MM.1S (cell line): ENCODE results near the gene PRKCH.

Experiments
- DNase-seq: peaks from one replicate; pipeline ENCODE4 v3.0.0-alpha.2; 2015
- H2AFZ ChIP-seq: fragments of 300-600 bp; sonication (generic); 2 replicates; pipeline ENCODE4 v1.6.0; 2016; ENCODE audit warnings: antibody characterized with exemption, low read length
- H3F3A ChIP-seq: fragments of 300-600 bp; sonication (generic); 2 replicates; pipeline ENCODE4 v1.6.1; 2016; ENCODE audit warnings: mild to moderate bottlenecking, antibody characterized with exemption, low read length, moderate library complexity, mixed read lengths; ENCODE audit not compliant: insufficient read depth
- H3K27ac ChIP-seq: fragments of 300-600 bp; sonication (generic); 2 replicates; pipeline ENCODE4 v1.5.1; 2016; ENCODE audit warnings: mild to moderate bottlenecking, low read length
- H3K27me3 ChIP-seq: fragments of 300-600 bp; sonication (generic); replicated peaks from 2 replicates; pipeline ENCODE4 v1.6.0; 2016; ENCODE audit warnings: low read length; ENCODE audit not compliant: insufficient read depth
- H3K36me3 ChIP-seq: fragments of 300-600 bp; sonication (generic); replicated peaks from 2 replicates; pipeline ENCODE4 v1.6.1; 2016; ENCODE audit warnings: mild to moderate bottlenecking, low read length, mixed read lengths; ENCODE audit not compliant: insufficient read depth
- H3K4me1 ChIP-seq: fragments of 300-600 bp; sonication (generic); 2 replicates; pipeline ENCODE4 v1.6.1; 2016; ENCODE audit warnings: low read length, mixed read lengths
- H3K4me2 ChIP-seq: fragments of 300-600 bp; sonication (generic); 2 replicates; pipeline ENCODE4 v1.6.0; 2016; ENCODE audit warnings: low read depth, low read length
- H3K4me3 ChIP-seq: fragments of 300-600 bp; sonication (generic); 2 replicates; pipeline ENCODE4 v1.5.1; 2016; ENCODE audit warnings: low read length, mixed read lengths
- H3K79me2 ChIP-seq: fragments of 300-600 bp; sonication (generic); 2 replicates; pipeline ENCODE4 v1.6.1; 2016; ENCODE audit warnings: mixed run types, low read length, mixed read lengths
- H3K9ac ChIP-seq: fragments of 300-600 bp; sonication (generic); 2 replicates; pipeline ENCODE4 v1.6.1; 2016; ENCODE audit warnings: low read length, mixed read lengths
- H3K9me2 ChIP-seq: fragments of 300-600 bp; sonication (generic); replicated peaks from 2 replicates; pipeline ENCODE4 v1.6.1; 2016; ENCODE audit warnings: mild to moderate bottlenecking, low read length, mixed read lengths; ENCODE audit not compliant: insufficient read depth
- H3K9me3 ChIP-seq: fragments of 300-600 bp; sonication (generic); replicated peaks from 2 replicates; pipeline ENCODE4 v1.6.1; 2016; ENCODE audit warnings: mild to moderate bottlenecking, low read length, mixed read lengths; ENCODE audit not compliant: insufficient read depth
- H4K20me1 ChIP-seq: fragments of 300-600 bp; sonication (generic); 2 replicates; pipeline ENCODE4 v1.6.1; 2016; ENCODE audit warnings: mild to moderate bottlenecking, low read length, moderate library complexity, mixed read lengths; ENCODE audit not compliant: insufficient read depth
- CTCF ChIP-seq: fragments of 300-600 bp; sonication (generic); IDR thresholded peaks from 2 replicates; pipeline ENCODE4 v1.5.1; 2016; ENCODE audit warnings: antibody characterized with exemption, low read length, mixed read lengths
- EZH2 ChIP-seq: fragments of 300-600 bp; sonication (generic); optimal IDR thresholded peaks from 2 replicates; pipeline ENCODE3; 2017; ENCODE audit warnings: low read depth, mild to moderate bottlenecking, antibody characterized with exemption, low read length, mixed read lengths
- EZH2phosphoT487 ChIP-seq: fragments of 300-600 bp; sonication (generic); IDR thresholded peaks from 2 replicates; pipeline ENCODE4 v1.6.1; 2018; ENCODE audit warnings: antibody characterized with exemption, low read length

Gene PRKCH

GRCh38 chr14:61329478-61330051 lies 8.2 kb downstream of the PRKCH start:
- Histone ChIP-seq H3K4me3 (no peak overlapping the region), H3K9me2 (no peaks in the 10 kb centered on the region), H4K20me1 (no peaks in the 10 kb centered on the region), H2AFZ (no peak overlapping the region), H3K9ac (no peak overlapping the region), H3K9me3 (no peaks in the 10 kb centered on the region), H3K4me1 (no peaks in the 10 kb centered on the region), H3K4me2 (no peak overlapping the region), H3F3A (no peaks in the 10 kb centered on the region), H3K27ac (no peak overlapping the region), H3K79me2 (no peaks in the 10 kb centered on the region), H3K36me3 (no peaks in the 10 kb centered on the region), H3K27me3 (no peaks in the 10 kb centered on the region)
- DNase-seq = no peak
- TF ChIP-seq CTCF (no peak), EZH2phosphoT487 (no peak), EZH2 (no peak)

- Histone ChIP-seq H3K9ac (no peak overlapping the region), H3K79me2 (no peaks in the 10 kb centered on the region)
Observed at GRCh38 chr14:61330511-61330910, 9.1 kb downstream of the PRKCH start.

DNA sequence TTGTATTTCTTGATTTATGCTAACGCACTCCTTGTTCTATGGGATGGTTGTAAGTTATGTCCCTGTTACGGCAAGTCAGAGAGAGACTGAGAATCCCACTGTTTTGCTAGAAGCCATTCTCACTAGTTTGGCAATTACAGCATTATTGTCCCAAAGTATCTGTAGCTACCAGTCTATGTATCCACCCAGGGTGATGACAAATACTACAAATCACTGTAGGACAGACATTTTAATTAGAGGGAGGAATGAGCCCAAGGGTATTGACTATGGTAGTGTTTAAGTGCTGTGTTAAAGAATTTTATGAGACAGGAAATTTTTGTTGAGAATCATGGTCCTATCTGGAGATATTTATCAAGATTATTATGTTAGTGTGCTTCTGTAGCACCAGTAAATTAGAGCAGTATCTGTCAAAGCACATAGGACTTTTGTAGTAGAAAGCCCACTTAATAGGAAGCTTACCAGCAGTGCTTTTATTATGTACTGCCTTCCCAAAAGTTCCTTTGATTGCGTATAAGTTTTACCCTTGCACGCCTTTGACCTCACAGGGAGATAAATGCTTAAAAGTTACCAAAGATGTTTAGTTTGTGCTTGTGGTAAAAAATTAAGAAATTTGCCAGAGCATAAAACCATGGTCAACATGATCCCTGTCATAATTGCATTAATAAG lies 10.7 kb downstream of the PRKCH start:
- H3K27me3 ChIP-seq = no peaks in the 10 kb centered on the region
- H3K9ac ChIP-seq = no peak overlapping the region
- H3K4me2 ChIP-seq = no peak overlapping the region
- no peaks in the 10 kb centered on the region for H3K4me1 ChIP-seq
- TF ChIP-seq EZH2 = no peak
- TF ChIP-seq CTCF = no peak
- TF ChIP-seq EZH2phosphoT487 = no peak
- H2AFZ ChIP-seq = no peak overlapping the region
- no peaks in the 10 kb centered on the region for H3K9me3 ChIP-seq
- H3F3A ChIP-seq = no peaks in the 10 kb centered on the region
- H3K9me2 ChIP-seq = no peaks in the 10 kb centered on the region
- H3K79me2 ChIP-seq = no peaks in the 10 kb centered on the region
- H4K20me1 ChIP-seq = no peaks in the 10 kb centered on the region
- H3K27ac ChIP-seq = no peak overlapping the region
- no peak for DNase-seq
- H3K36me3 ChIP-seq = no peaks in the 10 kb centered on the region
- no peak overlapping the region for H3K4me3 ChIP-seq

More at GRCh38 chr14:61330511-61330910, 9.1 kb downstream of the PRKCH start:
- no peak for TF ChIP-seq CTCF
- TF ChIP-seq EZH2 = no peak
- TF ChIP-seq EZH2phosphoT487 = no peak
- Histone ChIP-seq H3K4me2 (no peak overlapping the region), H3F3A (no peaks in the 10 kb centered on the region), H2AFZ (no peak overlapping the region), H4K20me1 (no peaks in the 10 kb centered on the region), H3K36me3 (no peaks in the 10 kb centered on the region), H3K27ac (no peak overlapping the region), H3K4me1 (no peaks in the 10 kb centered on the region), H3K4me3 (no peak overlapping the region), H3K9me2 (no peaks in the 10 kb centered on the region), H3K27me3 (no peaks in the 10 kb centered on the region), H3K9me3 (no peaks in the 10 kb centered on the region)
- DNase-seq = no peak
